ENCODE measurements around the gene CRYL1. TPM values are rescaled to one million over a fixed set of nuclear protein-coding genes. Genes with fewer than 3 reads are reported as not detected.

Gene CRYL1
- total RNA-seq, 1 experiment from 2014 or later, result 6.7 TPM

DNA sequence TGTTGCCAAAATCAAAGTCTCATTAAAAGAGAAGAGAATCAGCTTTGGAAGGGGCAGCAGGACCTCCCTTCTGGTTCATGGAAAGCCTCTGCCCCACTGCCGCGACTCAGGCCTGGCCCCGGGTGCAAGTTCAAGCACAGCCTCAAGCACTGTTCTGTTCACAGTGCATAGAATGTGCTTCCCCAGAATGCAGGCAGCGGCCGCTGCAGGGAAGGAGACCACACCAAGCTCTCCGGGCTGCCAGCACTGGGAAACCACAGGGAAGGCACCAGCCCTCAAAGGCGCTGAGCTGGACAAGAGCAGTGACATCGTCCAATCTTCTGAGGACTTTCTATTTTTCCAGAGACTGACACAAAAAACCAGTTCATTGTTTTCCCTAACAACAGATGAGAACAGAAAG lies 55.5 kb downstream of the CRYL1 start:
- CTCF ChIA-PET, result no interaction called here
- Histone ChIP-seq H3K9me3 (no peaks in the 10 kb centered on the region), H3K4me1 (no peaks in the 10 kb centered on the region), H3K27me3 (replicated peaks; ENCODE audit: control insufficient read depth, insufficient read depth, low read length) (no peaks in the 10 kb centered on the region), H3K4me3 (ENCODE audit: low read depth, low read length) (no peak overlapping the region), H3K36me3 (ENCODE audit: control insufficient read depth, insufficient read depth, low read length) (no peaks in the 10 kb centered on the region)
- no peak overlapping the region for H3K4me3 Mint-ChIP-seq (ENCODE audit: unreplicated experiment)
- no peaks in the 10 kb centered on the region for H3K9me3 Mint-ChIP-seq (ENCODE audit: unreplicated experiment)
- no peak for DNase-seq
- H3K36me3 Mint-ChIP-seq (ENCODE audit: insufficient read depth, unreplicated experiment), result no peaks in the 10 kb centered on the region
- BruUV-seq (replicated peaks), result no TSS peak
- H3K4me1 Mint-ChIP-seq (ENCODE audit: low read depth, unreplicated experiment), result no peaks in the 10 kb centered on the region
- no peaks in the 10 kb centered on the region for H3K27me3 Mint-ChIP-seq (ENCODE audit: insufficient read depth, unreplicated experiment)
- POLR2A ChIA-PET, result no interaction called here
- TF ChIP-seq, protein P1, sequence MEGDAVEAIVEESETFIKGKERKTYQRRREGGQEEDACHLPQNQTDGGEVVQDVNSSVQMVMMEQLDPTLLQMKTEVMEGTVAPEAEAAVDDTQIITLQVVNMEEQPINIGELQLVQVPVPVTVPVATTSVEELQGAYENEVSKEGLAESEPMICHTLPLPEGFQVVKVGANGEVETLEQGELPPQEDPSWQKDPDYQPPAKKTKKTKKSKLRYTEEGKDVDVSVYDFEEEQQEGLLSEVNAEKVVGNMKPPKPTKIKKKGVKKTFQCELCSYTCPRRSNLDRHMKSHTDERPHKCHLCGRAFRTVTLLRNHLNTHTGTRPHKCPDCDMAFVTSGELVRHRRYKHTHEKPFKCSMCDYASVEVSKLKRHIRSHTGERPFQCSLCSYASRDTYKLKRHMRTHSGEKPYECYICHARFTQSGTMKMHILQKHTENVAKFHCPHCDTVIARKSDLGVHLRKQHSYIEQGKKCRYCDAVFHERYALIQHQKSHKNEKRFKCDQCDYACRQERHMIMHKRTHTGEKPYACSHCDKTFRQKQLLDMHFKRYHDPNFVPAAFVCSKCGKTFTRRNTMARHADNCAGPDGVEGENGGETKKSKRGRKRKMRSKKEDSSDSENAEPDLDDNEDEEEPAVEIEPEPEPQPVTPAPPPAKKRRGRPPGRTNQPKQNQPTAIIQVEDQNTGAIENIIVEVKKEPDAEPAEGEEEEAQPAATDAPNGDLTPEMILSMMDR (IDR thresholded peaks at IDR 0.05; ENCODE audit: insufficient read depth in 1 of 2, low read depth in 1 of 2, low read length in 1 of 2, severe bottlenecking in 1 of 2, unreplicated experiment in 1 of 2), result no peak
- intact Hi-C loops (cut with micrococcal nuclease; ENCODE audit: unreplicated experiment), result no loop called here
- no peak overlapping the region for H3K27ac Mint-ChIP-seq (ENCODE audit: unreplicated experiment)

DNA sequence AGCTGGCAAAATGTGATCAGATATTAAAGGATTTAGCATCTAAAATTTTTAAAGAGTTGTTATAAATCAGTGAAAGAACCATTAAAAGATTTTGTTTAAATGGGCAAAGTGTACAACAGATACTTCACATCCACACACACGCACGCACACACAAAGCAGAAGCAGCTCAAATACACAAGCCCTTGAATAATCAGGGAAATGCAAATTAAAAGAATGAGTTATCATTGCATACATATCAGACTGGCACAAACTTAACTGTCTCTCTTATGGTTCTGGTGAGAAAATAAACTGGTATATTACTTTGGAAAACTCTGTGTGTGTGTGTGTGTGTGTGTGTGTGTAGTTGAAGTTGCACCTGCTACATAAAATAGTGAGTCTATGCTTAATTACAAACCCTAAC lies 59.3 kb downstream of the CRYL1 start:
- no peaks in the 10 kb centered on the region for H3K36me3 Mint-ChIP-seq (ENCODE audit: insufficient read depth, unreplicated experiment)
- ChIA-PET POLR2A (no interaction called here), CTCF (no interaction called here)
- intact Hi-C loops (cut with micrococcal nuclease; ENCODE audit: unreplicated experiment), result no loop called here
- H3K36me3 ChIP-seq (ENCODE audit: control insufficient read depth, insufficient read depth, low read length), result no peaks in the 10 kb centered on the region
- H3K27me3 ChIP-seq (replicated peaks; ENCODE audit: control insufficient read depth, insufficient read depth, low read length), result no peaks in the 10 kb centered on the region
- H3K27me3 Mint-ChIP-seq (ENCODE audit: insufficient read depth, unreplicated experiment), result no peaks in the 10 kb centered on the region
- H3K4me1 ChIP-seq, result no peaks in the 10 kb centered on the region
- TF ChIP-seq, protein P1 (IDR thresholded peaks at IDR 0.05; ENCODE audit: insufficient read depth in 1 of 2, low read depth in 1 of 2, low read length in 1 of 2, severe bottlenecking in 1 of 2, unreplicated experiment in 1 of 2), result no peak
- no peak overlapping the region for H3K27ac Mint-ChIP-seq (ENCODE audit: unreplicated experiment)
- H3K9me3 Mint-ChIP-seq (ENCODE audit: unreplicated experiment), result no peaks in the 10 kb centered on the region
- no TSS peak for BruUV-seq (replicated peaks)
- H3K4me3 ChIP-seq (ENCODE audit: low read depth, low read length), result no peak overlapping the region
- DNase-seq, result no peak
- H3K4me3 Mint-ChIP-seq (ENCODE audit: unreplicated experiment), result no peak overlapping the region
- no peaks in the 10 kb centered on the region for H3K9me3 ChIP-seq
- H3K4me1 Mint-ChIP-seq (ENCODE audit: low read depth, unreplicated experiment), result no peaks in the 10 kb centered on the region

DNA sequence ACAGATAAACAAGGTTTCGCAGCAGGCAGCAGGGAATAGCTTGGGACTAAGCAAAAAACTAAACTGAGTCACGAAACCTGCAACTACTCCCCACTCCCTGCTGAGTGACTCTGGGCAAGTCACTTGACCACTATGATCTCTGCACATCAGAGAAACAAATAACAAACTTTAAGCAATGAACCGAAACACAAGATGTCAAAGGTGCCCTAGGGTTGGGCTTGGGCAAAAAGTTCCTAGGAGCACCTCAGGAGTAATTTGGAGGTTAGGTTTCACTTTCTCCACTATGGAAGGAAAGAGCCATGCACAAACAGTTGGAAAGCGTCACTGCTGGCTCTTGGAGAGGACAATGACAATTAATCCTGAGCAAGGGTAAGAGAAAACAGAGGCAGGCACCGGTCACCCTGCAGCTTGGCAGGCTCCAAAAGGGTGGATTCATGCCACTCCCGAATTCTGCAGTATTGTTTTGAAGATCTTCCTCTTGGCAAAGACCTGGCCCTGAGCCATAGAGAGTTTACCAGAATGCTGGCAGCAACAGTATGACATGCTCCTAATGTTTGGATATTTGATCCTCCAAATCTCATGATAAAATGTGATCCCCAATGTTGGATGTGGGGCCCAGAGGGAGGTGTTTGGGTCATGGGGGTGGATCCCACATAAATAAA lies 60.3 kb downstream of the CRYL1 start:
- Histone ChIP-seq H3K9me3 (no peaks in the 10 kb centered on the region), H3K36me3 (ENCODE audit: control insufficient read depth, insufficient read depth, low read length) (no peaks in the 10 kb centered on the region), H3K27me3 (replicated peaks; ENCODE audit: control insufficient read depth, insufficient read depth, low read length) (no peaks in the 10 kb centered on the region), H3K4me1 (no peaks in the 10 kb centered on the region), H3K4me3 (ENCODE audit: low read depth, low read length) (no peak overlapping the region)
- no peak overlapping the region for H3K27ac Mint-ChIP-seq (ENCODE audit: unreplicated experiment)
- BruUV-seq (replicated peaks), result no TSS peak
- H3K27me3 Mint-ChIP-seq (ENCODE audit: insufficient read depth, unreplicated experiment), result no peaks in the 10 kb centered on the region
- no peaks in the 10 kb centered on the region for H3K4me1 Mint-ChIP-seq (ENCODE audit: low read depth, unreplicated experiment)
- H3K9me3 Mint-ChIP-seq (ENCODE audit: unreplicated experiment), result no peaks in the 10 kb centered on the region
- TF ChIP-seq, protein P1 (IDR thresholded peaks at IDR 0.05; ENCODE audit: insufficient read depth in 1 of 2, low read depth in 1 of 2, low read length in 1 of 2, severe bottlenecking in 1 of 2, unreplicated experiment in 1 of 2), result no peak
- POLR2A ChIA-PET, result no interaction called here
- CTCF ChIA-PET, result interaction anchor here (0.6 kb wide), 1 partner anchor 260 kb away, joined by 4 read pairs; no protein-coding TSS in a partner anchor
- no peak overlapping the region for H3K4me3 Mint-ChIP-seq (ENCODE audit: unreplicated experiment)
- intact Hi-C loops (cut with micrococcal nuclease; ENCODE audit: unreplicated experiment), result no loop called here
- H3K36me3 Mint-ChIP-seq (ENCODE audit: insufficient read depth, unreplicated experiment), result no peaks in the 10 kb centered on the region
- no peak for DNase-seq

Data from Caco-2 (cell line).